ENCODE results near the gene MYH7B. TPM values are rescaled to one million over a fixed set of nuclear protein-coding genes. Genes with fewer than 3 reads are reported as not detected.

MYH7B gene
- total RNA-seq, 1 donor from 2014 or later, result 1.2 TPM

- H3K27me3 Mint-ChIP-seq, result no peaks in the 10 kb centered on the region
- no peak overlapping the region for H3K27ac Mint-ChIP-seq
- no peak overlapping the region for H3K4me3 Mint-ChIP-seq
- no peak for DNase-seq (ENCODE audit: extremely low spot score, unreplicated experiment)
- H3K4me1 Mint-ChIP-seq (ENCODE audit: unreplicated experiment), result peaks cover 6% of the 10 kb centered on the region
- H3K36me3 Mint-ChIP-seq, result no peaks in the 10 kb centered on the region
- TF ChIP-seq CTCF (conservative IDR thresholded peaks at IDR 0.05), result no peak
- no peaks in the 10 kb centered on the region for H3K9me3 Mint-ChIP-seq
Observed at GRCh38 chr20:34977365-34978091, 21.9 kb downstream of the MYH7B start.

GRCh38 chr20:34978092-34978744 is 22.6 kb downstream of the MYH7B start:
- H3K36me3 Mint-ChIP-seq, result no peaks in the 10 kb centered on the region
- no peak for TF ChIP-seq CTCF (conservative IDR thresholded peaks at IDR 0.05)
- peaks cover 1% of the 10 kb centered on the region for H3K27me3 Mint-ChIP-seq
- H3K4me1 Mint-ChIP-seq (ENCODE audit: unreplicated experiment), result peaks cover 12% of the 10 kb centered on the region
- no peaks in the 10 kb centered on the region for H3K9me3 Mint-ChIP-seq
- no peak overlapping the region for H3K4me3 Mint-ChIP-seq
- H3K27ac Mint-ChIP-seq, result no peak overlapping the region
- no peak for DNase-seq (ENCODE audit: extremely low spot score, unreplicated experiment)

GRCh38 chr20:34979366-34980153 is 23.9 kb downstream of the MYH7B start:
- DNase-seq (ENCODE audit: extremely low spot score, unreplicated experiment), result no peak
- H3K4me1 Mint-ChIP-seq (ENCODE audit: unreplicated experiment), result peaks cover 21% of the 10 kb centered on the region
- peaks cover 8% of the 10 kb centered on the region for H3K27me3 Mint-ChIP-seq
- no peaks in the 10 kb centered on the region for H3K9me3 Mint-ChIP-seq
- no peak for TF ChIP-seq CTCF (conservative IDR thresholded peaks at IDR 0.05)
- H3K4me3 Mint-ChIP-seq, result no peak overlapping the region
- no peak overlapping the region for H3K27ac Mint-ChIP-seq
- H3K36me3 Mint-ChIP-seq, result no peaks in the 10 kb centered on the region

GRCh38 chr20:34980543-34981233 is 25.0 kb downstream of the MYH7B start:
- no peaks in the 10 kb centered on the region for H3K9me3 Mint-ChIP-seq
- no peaks in the 10 kb centered on the region for H3K36me3 Mint-ChIP-seq
- DNase-seq (ENCODE audit: extremely low spot score, unreplicated experiment), result no peak
- H3K4me3 Mint-ChIP-seq, result no peak overlapping the region
- peaks cover 25% of the 10 kb centered on the region for H3K4me1 Mint-ChIP-seq (ENCODE audit: unreplicated experiment)
- no peak overlapping the region for H3K27ac Mint-ChIP-seq
- peaks cover 10% of the 10 kb centered on the region for H3K27me3 Mint-ChIP-seq
- no peak for TF ChIP-seq CTCF (conservative IDR thresholded peaks at IDR 0.05)

- no peak for TF ChIP-seq CTCF (conservative IDR thresholded peaks at IDR 0.05)
- Mint-ChIP-seq H3K27me3 (peaks cover 13% of the 10 kb centered on the region), H3K9me3 (no peaks in the 10 kb centered on the region), H3K36me3 (no peaks in the 10 kb centered on the region), H3K4me3 (no peak overlapping the region), H3K27ac (no peak overlapping the region), H3K4me1 (ENCODE audit: unreplicated experiment) (peaks cover 21% of the 10 kb centered on the region)
- no peak for DNase-seq (ENCODE audit: extremely low spot score, unreplicated experiment)
Observed at GRCh38 chr20:34982270-34983088, 26.8 kb downstream of the MYH7B start.
